GM18517 (cell line): ENCODE results near the gene CD163.
A peak's percentile ranks its signal among the peaks of the same experiment; 100 is the strongest.
"Not testable (repeated sequence)": the region's sequence is repeated elsewhere in the genome, so short reads cannot be mapped to it uniquely, and the experiment has no call there.

Experiments used
- ATAC-seq: cut with Tn5 transposase; IDR thresholded peaks from one replicate; pipeline ENCODE4 v1.9.1; 2021; ENCODE audit warnings: mild to moderate bottlenecking, moderate library complexity; ENCODE audit not compliant: unreplicated experiment

The CD163 gene

GRCh38 chr12:7503686-7504415 is at the start of gene CD163:
CD163 (minus strand) TSS chr12:7503777; CDS start chr12:7503690, 87 bp downstream.
- ATAC-seq: no peak

- ATAC-seq: no peak
These were observed 39.2 kb upstream of the CD163 start for GRCh38 chr12:7542813-7543212.

GRCh38 chr12:7542046-7542445 is 38.5 kb upstream of the CD163 start:
- no peak for ATAC-seq

GRCh38 chr12:7514416-7514815 is 10.8 kb upstream of the CD163 start:
- ATAC-seq: no peak

GRCh38 chr12:7512553-7512952 is 9.0 kb upstream of the CD163 start:
- no peak for ATAC-seq

- ATAC-seq: not testable (repeated sequence)
These were observed 6.4 kb upstream of the CD163 start for GRCh38 chr12:7509793-7510470.

GRCh38 chr12:7502612-7503011 is 965 bp downstream of the CD163 start:
- no peak for ATAC-seq

- no peak for ATAC-seq
These were observed 2.5 kb downstream of the CD163 start for GRCh38 chr12:7501031-7501588.

GRCh38 chr12:7499636-7500035 is 3.9 kb downstream of the CD163 start:
- ATAC-seq: no peak

GRCh38 chr12:7498809-7499208 is 4.8 kb downstream of the CD163 start:
- no peak for ATAC-seq

- ATAC-seq: no peak
These were observed 5.9 kb downstream of the CD163 start for GRCh38 chr12:7497661-7498060.

- ATAC-seq: no peak
These were observed 7.1 kb downstream of the CD163 start for GRCh38 chr12:7496451-7496850.

GRCh38 chr12:7495136-7495535 is 8.4 kb downstream of the CD163 start:
- ATAC-seq: no peak

GRCh38 chr12:7493006-7493405 is 10.6 kb downstream of the CD163 start:
- ATAC-seq: no peak

- no peak for ATAC-seq
These were observed 17.1 kb downstream of the CD163 start for GRCh38 chr12:7486512-7486911.

- no peak for ATAC-seq
These were observed 18.5 kb downstream of the CD163 start for GRCh38 chr12:7485095-7485494.

- ATAC-seq: no peak
These were observed 20.2 kb downstream of the CD163 start for GRCh38 chr12:7483343-7483742.

GRCh38 chr12:7479771-7480170 is 23.8 kb downstream of the CD163 start:
- no peak for ATAC-seq

GRCh38 chr12:7472060-7472459 is 31.5 kb downstream of the CD163 start:
- no peak for ATAC-seq

GRCh38 chr12:7460375-7461259 is 43.0 kb downstream of the CD163 start:
- peak; percentile 61 for ATAC-seq

GRCh38 chr12:7459973-7460372 is 43.6 kb downstream of the CD163 start:
- ATAC-seq: no peak
